ENCODE measurements around the gene PPP2R1A.
"Not testable (repeated sequence)": the region's sequence is repeated elsewhere in the genome, so short reads cannot be mapped to it uniquely, and the experiment has no call there.

Gene PPP2R1A

DNA sequence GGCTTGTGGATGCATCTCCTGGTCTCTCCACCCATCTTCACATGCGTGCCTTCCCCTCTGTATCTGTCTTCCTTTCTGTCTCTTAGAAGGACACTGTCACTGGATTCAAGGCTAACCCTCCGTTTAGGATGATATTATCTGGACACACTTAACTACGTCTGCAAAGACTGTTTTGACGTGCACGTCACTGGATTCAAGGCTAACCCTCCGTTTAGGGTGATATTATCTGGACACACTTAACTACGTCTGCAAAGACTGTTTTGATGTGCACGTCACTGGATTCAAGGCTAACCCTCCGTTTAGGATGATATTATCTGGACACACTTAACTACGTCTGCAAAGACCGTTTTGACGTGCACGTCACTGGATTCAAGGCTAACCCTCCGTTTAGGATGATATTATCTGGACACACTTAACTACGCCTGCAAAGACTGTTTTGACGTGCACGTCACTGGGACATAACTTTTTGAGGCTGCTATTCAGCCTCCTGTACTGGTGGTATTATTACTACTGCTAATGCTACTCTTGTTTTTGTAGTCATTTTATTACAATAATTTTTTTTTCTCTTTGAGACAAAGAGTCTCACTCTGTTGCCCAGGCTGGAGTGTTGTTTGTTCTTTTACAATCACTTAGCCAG, 11.0 kb downstream of the PPP2R1A start:
- DNase-seq = not testable (repeated sequence)

DNA sequence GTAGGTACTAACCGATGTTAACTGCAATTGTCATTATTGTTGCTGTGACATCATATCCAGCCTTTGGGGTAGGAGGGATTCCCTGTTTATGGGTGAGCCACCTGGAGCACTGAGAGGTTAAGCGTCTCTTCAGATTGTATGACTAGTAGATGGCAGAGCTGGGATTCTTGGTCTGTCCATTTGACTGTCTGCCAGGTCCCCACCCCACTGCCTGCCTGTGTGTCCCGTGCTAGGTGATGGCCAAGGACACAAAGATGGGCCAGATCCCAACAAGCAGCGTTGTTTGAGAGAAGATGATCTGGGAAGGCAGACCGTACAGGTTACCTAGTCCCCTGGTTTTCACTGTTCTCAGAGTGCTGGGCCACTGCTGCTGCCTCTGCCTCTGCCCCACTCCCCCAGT, 16.6 kb downstream of the PPP2R1A start:
- DNase-seq = no peak

DNA sequence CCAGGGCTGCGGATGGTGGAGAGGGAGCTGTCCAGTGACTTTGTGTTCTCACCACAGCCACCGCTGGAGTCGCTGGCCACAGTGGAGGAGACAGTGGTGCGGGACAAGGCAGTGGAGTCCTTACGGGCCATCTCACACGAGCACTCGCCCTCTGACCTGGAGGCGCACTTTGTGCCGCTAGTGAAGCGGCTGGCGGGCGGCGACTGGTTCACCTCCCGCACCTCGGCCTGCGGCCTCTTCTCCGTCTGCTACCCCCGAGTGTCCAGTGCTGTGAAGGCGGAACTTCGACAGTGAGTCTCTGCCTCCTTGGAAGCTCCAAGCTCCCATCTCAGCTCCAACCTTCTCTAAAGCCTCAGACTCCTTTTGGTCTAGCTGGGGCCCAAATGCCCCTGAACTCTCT, 21.4 kb downstream of the PPP2R1A start:
- no peak for DNase-seq

DNA sequence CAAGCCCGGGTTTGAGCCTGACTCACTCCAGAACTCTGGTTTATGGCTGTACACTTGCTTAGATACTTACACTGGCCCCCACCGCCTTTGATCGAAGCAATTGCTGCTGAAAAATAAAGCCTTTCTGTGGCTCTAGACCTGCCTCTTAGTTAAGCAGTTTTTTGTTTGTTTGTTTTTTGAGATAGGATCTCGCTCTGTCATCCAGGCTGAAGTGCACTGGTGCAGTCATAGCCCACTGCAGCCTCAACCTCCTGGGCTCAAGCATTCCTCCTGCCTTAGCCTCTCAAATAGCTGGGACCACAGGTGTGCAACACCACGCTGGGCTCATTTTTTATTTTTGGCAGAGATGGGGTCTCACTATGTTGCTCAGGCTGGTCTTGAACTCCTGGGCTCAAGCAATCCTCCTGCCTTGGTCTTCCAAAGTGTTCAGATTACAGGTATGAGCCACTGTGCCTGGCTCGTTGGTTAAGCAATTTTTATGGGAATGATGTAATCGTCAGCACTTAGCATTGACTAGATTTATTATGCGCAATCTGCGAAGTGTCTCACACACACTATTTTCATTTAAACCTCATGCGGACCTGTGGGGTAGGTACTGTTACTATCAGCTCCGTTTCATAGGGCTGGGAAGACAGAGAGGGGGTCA, 22.2 kb downstream of the PPP2R1A start:
- no peak for DNase-seq

DNA sequence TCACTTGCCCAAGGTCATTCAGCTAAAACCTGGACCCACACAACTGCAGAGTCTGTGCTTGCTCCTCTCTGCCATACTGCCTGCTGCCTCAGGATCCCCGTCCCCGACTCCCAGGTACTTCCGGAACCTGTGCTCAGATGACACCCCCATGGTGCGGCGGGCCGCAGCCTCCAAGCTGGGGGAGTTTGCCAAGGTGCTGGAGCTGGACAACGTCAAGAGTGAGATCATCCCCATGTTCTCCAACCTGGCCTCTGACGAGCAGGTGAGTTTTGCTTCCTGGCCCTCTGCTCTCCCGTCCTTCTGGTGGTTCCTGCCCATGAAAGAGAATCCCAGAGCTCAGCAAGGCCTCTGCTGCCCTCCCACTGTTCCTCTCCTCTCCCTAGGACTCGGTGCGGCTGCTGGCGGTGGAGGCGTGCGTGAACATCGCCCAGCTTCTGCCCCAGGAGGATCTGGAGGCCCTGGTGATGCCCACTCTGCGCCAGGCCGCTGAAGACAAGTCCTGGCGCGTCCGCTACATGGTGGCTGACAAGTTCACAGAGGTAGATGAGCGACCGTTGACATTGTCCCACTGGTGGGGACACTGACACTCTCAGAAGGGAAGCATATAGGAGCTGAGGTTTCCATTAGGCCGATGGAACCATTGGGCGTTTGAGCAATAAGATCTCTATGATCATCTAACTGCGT, 22.9 kb downstream of the PPP2R1A start:
- no peak for DNase-seq

DNA sequence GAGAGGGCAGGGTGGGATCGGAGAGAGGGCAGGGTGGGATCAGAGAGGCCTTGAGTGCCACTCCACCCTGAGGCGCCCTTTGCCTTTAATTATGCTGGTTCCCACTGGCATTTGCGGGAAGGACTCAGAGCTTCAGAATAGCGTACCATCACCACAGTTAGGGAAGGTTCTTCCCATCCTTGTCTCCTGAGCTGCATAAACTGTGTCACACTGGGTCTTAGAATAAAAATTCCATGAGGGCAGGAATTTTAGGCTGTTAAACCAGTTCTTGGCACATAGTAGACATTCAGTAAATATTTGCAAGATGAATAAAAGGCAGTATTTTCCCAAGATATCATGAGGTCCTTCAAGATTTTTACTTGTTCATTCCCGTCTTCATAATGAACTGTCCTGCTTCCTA, 24.4 kb downstream of the PPP2R1A start:
- DNase-seq = no peak

DNA sequence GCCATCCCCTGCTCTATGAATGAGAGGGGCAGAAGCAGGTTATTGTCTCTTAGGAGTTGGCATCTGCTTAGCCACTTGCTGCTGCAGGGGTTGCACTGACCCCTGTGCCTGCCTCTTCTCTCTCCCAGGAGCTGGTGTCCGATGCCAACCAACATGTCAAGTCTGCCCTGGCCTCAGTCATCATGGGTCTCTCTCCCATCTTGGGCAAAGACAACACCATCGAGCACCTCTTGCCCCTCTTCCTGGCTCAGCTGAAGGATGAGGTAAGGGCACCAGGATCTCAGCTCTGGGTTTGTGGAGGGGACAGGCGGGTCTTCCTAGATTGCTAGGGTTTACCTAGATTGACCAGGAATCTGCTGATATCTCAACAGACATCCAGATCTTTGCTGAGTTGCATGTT, 26.5 kb downstream of the PPP2R1A start:
- DNase-seq = no peak

DNA sequence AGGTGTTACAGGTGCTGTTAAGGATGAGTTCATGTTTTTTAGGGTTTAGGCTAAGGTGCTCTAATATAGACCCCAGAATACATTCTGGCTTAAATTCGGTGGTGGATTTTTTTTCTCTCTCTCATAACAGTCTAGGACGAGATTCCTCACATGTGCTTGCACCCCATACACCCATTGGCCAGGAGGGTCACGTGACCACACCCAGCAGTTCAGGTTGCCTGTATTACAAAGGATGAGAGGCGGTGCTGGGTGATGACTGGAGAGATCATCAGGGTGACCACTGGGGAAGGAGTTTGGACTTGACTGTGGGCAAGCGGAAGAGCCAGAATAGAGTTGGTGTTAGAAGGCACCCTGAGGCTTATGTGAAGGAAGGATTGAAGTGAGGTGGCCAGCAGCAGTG, 27.7 kb downstream of the PPP2R1A start:
- DNase-seq = no peak

DNA sequence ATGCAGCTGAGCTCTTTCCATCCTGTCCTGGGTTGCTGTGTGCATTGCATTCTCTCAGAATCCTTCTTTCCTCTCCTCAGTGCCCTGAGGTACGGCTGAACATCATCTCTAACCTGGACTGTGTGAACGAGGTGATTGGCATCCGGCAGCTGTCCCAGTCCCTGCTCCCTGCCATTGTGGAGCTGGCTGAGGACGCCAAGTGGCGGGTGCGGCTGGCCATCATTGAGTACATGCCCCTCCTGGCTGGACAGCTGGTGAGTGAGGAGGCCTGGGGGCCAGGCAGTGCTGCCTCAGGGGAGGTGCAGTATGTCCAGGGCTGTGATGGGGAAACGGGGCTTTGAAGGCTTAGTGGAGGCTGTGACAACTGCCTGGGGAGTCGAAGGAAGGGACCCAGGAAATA, 29.8 kb downstream of the PPP2R1A start:
- no peak for DNase-seq

DNA sequence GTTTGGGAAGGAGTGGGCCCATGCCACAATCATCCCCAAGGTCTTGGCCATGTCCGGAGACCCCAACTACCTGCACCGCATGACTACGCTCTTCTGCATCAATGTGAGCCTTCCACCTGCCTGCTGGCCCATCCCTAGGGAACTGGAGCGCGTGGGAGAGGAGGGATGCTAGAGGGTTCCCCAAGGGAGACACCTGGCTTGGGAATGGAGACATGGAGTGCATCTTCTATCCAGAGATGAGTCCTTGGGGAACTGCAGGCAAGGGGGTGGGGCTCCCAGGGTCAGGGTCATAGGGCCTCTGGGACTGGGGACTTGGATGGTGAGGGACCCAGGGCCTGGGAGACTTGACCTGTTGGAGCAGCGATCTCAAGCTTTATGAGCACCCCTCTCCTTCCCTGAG, 31.2 kb downstream of the PPP2R1A start:
- DNase-seq = no peak

DNA sequence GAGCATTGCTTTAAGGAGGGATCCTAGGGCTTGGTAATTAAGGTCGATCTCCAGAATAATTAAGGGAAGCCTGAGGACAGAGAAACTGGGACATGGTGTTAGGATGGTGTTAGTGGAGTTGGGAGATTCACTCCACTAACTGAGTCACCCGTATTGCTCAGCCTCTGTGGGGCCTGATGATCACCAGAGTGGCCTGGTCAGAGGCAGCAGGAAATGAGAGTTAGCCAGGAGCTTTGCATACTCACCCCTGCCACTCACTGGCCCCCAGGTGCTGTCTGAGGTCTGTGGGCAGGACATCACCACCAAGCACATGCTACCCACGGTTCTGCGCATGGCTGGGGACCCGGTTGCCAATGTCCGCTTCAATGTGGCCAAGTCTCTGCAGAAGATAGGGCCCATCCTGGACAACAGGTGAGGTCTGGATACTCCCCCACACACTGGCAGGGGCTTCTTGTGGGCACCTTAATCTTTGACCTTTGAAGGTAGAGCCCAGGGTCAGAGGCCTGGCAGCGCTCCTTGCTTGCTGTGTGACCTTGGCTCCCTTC, 32.1 kb downstream of the PPP2R1A start:
- no peak for DNase-seq

DNA sequence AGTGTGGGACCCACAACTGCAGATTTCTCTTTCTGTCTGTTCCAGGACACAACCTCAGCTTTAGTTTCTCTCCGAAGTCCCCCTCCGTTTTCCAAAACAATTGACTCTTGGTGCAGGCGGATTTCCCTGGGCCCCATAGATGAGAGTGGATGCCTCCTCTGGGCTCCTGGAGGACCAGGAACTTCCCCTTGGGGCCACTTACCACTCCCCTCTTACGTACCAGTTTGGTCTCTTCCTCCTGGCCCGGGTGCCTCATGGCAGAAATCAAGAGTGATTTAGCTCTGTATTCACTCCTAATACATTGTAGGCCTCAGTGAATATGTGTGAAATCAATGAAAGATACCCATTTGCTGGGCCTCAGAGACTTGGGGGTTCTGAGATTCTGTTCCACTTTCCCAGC, 34.4 kb downstream of the PPP2R1A start:
- DNase-seq = no peak

DNA sequence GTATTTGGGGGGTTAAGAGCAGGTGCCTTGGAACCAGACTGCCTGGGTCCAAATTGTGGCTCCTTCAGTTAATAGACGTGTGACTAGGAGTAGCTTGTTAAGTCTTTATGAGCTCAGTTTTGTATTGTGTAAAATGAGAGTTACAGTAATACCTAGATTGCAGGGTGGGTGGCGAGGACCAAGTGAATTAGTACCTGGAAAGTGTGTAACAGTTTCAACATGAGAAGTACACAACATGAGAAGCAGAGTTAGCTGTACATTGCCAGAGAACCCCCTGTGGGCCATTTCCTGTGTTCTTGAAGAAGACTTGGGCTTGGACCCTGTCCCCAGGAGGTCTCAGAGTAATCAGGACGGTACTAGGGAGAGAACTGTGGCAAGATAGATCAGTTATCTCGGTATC, 36.8 kb downstream of the PPP2R1A start:
- DNase-seq = no peak

DNA sequence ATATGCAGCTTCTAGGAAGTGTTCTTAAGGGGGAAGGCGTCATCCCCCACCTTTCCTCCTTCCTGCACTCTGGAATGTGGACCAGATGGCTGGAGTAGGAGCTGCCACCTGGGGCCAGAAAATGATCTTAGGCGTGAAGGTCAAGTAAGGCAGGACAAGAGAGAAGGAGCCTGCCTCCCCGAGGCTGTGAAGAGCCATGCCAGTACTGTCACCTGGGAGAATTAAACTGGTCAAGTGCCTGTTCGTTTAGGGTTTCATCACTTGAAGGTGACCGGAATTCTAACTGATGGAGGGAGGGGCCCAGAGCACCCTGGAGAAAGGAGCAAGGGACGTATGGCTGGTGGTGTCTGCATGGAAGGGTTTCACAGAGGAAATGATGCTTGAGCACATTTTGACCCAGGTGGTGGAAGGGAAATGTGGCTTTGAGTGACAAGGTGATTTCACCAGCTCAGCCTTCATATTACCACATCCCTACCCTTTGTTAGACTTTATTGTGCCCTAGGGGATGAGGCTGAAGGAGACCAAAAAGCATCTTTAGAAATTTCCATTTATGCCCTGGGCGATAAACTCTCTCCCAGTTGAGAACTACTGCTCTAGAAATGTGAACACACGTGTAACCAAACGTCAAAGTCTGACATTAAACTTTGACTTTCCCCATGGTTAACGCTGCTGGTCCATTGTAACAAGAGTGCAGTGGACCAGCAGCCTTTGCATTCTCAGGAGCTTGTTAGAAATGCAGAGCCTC, 37.5 kb downstream of the PPP2R1A start:
- DNase-seq = no peak

DNA sequence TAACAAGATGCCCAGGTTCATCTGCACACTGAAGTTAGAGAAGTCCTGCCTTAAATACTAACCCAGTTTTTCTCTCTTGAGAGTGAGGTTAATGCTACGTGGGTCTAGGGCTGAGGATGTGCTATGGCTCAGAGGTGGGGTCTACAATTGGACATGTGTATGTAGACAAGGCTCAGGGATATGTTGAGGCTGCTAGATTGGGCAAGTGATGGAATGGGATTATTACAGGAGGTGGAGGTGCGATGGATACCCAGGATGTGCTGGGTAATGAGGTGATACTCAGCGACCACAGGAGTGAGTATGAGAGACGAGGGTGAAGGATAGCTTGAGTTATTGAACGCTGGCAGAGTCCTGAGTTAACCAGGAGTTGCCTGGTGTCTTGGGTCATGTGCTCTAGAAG, 38.1 kb downstream of the PPP2R1A start:
- no peak for DNase-seq

DNA sequence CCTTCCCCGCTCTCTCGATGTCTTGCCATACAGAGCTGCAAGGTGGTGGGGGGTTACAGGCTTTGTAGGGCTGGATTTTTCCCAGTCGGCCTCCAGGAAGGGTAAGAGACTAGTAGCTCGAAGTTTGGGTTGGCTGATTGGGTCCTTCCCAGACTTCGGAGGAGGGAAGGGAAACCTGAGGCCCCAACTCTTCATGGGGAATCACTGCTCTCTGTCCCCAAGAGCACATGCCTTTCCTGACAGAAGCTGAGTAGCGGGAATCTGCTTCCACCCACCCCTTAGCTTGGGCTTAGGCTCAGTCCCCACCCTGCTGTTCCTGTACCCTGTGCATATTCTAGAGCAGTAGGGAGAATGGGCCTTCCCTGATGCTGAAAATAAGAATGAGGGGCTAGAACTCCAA, 39.7 kb downstream of the PPP2R1A start:
- DNase-seq = no peak

DNA sequence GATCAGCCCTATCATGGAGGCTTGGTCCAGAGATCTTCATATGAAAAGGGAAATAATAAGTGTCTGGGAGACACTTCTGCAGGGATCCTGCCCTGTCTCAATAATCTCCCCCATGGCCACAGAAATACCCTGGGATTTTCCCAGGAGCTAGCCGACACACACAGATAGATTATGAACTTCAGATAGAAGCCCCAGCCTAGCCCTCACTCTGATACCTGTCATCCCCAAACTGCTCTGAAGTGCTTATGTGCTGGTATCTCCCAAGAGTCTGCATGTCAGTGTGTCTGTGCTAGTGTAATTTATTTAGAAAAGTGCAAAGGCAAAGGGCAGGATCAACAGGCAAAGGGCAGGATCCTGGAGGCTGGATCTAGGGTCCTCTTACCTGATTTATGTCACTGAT, 40.8 kb downstream of the PPP2R1A start:
- DNase-seq = no peak

DNA sequence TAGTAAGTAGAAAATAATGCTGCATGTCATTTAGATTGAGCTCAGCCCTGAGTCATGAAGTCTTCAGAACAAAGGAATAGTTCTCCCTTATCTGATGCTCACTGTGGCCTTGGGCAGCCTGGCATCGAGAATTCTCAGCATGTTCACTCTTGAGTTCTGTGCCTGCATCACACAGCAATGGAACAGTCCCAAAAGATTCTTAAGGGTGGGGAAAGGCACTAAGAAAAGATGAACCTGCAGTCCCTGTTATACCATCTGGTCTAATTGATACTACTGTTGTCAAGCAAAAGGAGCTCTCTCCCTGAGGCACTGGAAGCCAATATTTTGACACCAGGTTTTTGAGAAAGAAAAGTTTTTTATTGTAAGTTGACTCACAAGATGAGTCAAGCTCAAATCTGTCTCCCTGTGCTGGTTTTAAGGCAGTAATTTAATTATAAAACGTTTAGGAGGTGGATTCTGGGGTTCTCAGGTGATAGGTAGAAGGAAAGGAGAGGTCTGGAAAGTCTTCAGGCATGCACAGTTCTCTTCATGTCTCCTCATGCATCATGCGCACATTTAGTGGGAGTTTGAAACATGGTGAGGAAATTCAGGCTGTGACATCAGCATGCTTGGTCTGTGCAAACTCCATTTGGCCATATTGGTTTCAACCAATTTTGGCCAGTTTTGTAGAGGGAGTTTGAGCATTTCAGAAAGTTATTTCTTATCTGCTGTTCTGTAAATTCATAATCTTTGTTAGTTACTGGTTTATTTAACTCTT, 41.5 kb downstream of the PPP2R1A start:
- DNase-seq = no peak

DNA sequence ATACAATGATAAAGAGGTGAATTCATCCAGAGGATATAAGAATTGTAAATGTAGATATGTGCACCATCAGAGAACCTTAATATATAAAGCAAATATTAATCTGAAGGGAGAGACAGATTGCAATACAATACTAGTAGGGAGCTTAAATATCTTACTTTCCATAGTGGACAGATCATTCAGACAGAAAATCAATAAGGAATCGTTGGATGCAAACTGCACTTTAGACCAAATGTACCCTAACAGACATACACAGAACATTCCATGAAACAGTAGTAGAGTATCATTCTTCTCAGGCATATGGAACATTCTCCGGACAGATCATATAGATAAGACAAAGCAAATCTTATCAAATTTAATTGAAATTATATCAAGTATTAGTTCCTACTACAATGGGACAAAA, 44.6 kb downstream of the PPP2R1A start:
- no peak for DNase-seq

DNA sequence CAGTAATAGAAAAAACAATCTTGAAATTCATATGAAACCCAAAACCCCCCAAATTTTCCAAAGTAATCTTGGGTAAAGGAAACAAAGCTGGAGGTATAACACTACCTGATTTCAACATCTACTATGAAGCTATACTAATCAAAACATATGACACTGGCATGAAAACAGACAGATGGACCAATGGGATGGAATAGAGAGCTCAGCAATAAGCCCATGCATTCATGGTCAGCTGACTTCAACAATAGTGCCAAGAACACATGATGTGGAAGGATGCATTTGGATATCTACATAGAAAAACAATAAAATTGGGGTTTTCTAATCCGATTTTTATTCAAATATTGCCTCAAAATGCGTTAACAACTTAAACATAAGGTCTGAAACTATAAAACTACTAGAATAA, 47.3 kb downstream of the PPP2R1A start:
- no peak for DNase-seq

DNA sequence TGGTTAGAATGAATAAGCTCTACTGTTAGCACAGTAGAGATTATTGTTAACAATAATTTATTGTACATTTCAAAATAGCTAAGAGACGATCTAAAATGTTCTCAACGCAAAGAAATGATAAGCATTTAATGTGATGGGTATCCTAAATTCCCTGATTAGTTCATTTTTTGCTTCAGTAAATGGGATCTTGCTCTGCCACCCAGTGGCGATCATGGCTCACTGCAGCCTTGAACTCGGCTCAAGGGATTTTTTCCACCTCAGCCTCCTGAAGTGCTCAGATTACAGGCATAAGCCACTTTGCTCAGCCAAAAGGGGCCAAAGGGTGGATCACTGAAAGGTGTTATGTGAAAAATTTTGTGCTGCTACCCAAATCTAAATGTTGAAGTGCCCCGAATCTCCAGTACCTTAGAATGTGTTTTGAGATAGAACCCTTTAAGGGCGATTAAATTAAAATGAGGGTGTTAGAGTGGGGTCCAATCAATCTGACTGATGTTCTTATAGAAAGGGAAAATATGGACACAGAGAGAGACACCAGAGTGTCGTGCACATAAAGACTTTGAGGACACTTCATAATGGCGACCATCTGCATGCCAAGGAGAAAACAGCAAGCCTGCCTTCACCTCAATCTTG, 48.0 kb downstream of the PPP2R1A start:
- DNase-seq = peak in 4 of 5 experiments; percentile 12 to 60 (median 30)

DNA sequence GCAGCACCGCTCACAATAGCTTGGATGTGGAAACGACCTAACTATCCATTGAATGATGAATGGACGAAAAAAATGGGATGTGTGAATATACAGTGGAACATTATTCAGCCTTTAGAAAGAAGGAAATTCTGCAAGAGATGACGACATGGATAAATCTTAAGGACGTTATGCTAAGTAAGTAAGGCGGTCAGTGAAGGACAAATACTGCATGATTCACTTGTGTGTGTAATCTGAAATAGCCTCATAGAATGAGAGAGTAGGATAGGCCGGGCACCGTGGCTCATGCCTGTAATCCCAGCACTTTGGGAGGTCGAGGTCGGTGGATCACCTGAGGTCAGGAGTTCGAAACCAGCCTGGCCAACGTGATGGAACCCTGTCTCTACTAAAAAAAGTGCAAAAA, 54.2 kb downstream of the PPP2R1A start:
- DNase-seq = no peak

Measured in T-helper 2 cell (primary cell).